COLO668 (cell line): ENCODE measurements around the gene CXCL16.
"Not testable (repeated sequence)": the region's sequence is repeated elsewhere in the genome, so short reads cannot be mapped to it uniquely, and the experiment has no call there.

Source experiments
- DNase-seq: peaks from one replicate; lab custom pipeline; 2025; ENCODE audit not compliant: unreplicated experiment; lab: John Stamatoyannopoulos, UW

CXCL16 gene

DNA sequence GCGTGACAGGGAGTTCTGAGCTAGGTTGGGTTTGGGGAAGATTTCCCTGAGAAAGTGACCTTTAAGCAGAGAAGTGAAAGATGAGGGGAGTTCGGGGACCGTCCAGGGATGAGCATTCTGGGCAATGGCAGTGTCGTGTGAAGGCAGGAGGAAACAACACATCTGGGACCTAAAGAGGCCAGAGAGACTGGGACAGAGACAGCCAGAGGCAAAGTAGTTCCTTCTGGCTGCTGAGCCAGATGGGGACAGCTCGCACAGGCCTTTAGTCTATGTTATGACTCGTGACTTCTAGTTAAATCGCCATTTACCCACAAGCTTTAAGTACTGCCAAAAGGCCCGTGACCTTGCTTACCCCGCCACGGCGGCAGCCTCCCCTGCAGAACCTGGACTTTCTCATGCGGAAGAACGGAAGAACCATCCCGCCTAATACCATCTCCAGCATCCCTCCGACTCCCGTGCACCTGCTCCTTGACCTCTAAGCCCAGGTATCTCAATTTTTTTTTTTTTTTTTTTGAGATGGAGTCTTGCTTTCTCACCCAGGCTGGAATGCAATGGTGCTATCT, 17.0 kb downstream of the CXCL16 start:
- no peak for DNase-seq

DNA sequence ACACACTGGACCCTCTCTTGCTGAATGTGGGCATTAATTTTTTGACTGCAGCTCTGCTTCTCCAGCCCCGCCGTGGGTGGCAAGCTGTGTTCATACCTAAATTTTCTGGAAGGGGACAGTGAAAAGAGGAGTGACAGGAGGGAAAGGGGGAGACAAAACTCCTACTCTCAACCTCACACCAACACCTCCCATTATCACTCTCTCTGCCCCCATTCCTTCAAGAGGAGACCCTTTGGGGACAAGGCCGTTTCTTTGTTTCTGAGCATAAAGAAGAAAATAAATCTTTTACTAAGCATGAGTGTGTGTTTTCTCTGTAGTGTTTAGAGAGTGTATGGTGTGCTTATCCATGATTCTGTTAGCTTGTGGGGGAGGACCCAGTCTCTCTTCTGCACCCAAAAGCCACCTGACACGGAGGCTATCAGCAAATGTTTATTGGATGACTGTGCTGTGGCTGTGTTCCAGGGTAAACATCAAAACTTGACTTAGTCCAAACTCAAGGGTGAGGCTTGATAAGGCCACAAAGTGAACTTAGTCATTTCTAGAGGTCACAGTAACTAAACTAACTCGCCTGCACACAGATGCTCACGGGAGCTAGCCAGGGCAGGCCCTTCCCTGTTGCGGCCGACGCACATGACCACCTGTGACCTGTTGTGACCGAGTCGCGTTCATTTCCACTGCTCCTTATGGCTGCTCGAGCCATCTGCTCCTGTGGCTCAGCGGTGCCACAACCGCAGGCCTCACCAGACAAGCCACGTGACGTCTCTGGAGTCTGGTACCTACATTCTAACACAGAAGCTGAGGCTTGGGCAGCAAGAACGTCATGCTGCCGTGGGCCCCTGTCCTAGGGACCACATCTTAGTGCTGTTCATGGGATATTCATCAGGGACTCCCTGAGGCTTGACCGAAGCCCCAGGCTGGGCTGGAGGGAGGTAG, 18.3 kb downstream of the CXCL16 start:
- DNase-seq = peak; percentile 50

DNA sequence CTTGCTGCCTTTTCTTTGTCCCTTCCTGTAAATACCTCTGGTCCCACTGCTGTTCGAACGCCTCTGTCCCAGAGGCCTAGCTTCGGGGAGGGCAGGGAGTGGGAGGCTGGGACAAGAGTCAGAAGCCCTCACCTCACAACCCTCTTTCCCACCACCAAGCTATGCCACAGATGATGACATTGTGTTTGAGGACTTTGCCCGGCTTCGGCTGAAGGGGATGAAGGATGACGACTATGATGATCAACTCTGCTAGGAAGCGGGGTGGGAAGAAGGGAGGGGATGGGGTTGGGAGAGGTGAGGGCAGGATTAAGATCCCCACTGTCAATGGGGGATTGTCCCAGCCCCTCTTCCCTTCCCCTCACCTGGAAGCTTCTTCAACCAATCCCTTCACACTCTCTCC, 18.9 kb downstream of the CXCL16 start:
- no peak for DNase-seq

DNA sequence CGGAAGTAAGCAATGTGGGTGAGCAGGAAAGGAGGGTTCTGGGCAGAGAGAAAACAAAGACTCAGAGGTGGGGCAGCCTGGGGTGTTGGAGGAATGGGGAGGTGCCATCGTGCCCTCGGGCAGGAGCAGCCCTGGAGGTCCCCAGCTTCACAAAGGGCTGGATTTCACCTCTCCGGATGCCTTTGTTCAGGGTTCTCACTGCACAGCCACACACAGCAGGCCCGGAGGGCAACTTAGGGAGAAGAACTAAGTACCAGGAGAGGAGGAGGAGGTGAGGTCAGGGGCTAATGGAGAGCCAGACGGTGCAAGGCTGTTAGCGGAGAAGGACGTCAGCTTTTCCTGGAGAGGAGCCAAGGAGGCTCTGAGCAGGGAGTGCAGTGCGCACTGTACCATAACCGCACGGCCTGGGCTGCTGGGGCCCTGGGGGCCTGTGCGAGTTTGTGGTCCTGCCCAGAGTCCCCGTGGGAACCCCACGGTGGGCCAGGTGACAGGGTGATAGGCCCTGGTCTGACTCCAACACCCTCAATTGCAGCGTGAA, 20.0 kb downstream of the CXCL16 start:
- DNase-seq = no peak

- DNase-seq = no peak
Measured at GRCh38 chr17:4719146-4719545, 20.6 kb downstream of the CXCL16 start.

DNA sequence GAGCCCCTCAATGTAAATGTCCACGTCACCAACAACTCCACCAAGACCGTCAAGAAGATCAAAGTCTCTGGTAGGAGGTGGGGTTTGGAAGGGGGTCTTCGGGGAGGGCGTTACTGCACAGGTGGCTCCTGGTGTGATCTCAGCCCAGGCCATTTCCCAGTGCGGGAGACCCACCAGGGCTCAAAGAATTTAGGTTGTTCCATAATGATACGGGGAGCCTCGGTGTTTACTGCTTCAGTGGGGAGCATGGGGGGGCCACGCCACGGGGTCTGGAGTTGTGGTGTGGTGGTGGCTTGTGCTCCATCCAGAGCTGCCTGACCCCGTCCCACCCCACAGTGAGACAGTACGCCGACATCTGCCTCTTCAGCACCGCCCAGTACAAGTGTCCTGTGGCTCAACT, 21.5 kb downstream of the CXCL16 start:
- no peak for DNase-seq

- DNase-seq = no peak
Measured at GRCh38 chr17:4717791-4718190, 21.9 kb downstream of the CXCL16 start.

DNA sequence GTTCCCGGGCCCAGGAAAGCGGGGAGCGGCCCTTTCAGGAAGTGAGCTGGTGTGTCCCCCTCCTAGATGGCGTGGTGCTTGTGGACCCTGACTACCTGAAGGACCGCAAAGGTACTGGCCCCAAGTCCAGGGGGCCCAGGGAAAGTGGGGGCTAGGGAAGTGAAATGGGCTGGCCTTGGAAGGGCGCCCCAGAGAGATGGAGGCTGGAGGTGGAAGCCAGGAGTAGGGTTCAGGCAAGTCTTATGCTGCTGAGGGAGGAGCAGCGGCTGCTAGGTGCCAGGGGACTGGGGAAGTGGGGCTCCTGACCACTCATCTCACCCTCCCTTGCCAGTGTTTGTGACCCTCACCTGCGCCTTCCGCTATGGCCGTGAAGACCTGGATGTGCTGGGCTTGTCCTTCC, 23.6 kb downstream of the CXCL16 start:
- no peak for DNase-seq

- DNase-seq = no peak
Measured at GRCh38 chr17:4715063-4715744, 24.5 kb downstream of the CXCL16 start.

GRCh38 chr17:4714340-4715062, 25.2 kb downstream of the CXCL16 start:
- DNase-seq = not testable (repeated sequence)

- DNase-seq = no peak
Measured at GRCh38 chr17:4712526-4712925, 27.2 kb downstream of the CXCL16 start.

DNA sequence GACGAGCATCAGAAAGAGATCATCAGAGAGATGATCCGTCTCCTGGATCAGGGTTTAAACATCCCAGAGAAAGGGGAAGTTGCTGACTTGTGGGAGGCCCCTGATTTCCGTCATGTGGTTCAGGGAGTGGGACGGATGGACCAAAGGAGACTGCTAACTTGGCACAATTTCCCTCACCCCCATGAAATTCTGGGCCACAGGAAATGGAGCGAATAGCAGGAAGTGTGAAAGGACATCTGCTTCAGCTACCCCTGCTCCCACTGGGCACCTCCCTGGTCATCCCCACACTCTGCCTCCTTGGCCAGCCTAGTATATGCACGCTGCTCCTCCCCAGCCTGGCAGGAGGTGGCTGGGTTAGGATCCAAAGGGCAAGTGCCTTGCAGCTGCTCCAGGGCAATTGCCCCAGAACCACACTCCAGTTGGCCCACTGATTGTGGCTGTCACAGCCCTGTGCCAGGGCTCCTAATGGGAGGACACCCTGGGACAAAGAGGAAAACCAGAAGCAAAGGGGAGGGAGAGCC, 28.0 kb downstream of the CXCL16 start:
- DNase-seq = peak; percentile 26

DNA sequence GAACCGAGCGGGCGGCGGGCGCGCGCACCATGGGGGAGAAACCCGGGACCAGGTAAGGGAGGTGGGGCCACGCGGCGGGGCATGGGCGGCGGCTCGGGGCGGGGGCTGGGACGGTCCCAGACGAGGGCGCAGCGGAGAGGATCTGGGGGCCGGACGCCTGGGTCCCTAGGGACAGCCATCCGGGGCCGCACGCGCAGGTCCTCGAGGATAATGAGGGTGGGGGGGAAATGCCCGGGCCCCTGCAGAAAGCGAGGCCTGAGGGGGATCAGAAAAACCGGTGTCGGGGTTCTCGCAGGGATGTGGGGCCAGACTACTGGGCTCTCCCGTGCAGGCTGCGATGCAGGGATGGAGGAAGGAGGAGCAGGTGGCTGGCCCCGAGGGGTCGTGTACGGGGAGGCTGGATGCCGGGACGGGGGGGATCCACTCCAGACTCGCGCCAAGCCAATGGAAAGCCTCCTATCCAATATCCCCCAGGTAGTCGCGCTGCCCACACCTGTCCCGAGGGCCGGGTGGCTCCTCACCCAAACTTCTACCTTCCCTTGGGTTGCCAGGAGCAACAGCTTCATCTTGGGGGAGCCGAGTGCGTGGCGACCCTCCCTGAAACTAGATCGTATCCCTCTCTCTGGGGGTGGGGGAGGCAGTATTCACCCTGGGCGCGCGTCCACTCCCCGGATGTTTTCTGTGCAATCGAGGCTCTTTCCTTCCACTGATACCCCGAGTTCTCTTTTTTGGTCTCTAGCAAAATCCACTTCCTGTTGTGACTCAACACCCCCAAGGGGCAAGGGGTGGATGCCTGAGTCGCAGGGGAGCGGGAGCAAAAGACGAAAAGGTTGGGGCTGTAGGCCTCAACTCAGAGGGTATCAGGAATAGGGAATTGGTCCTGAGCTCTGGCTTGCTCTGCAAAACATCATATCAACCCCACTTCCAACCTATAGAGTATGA, 28.8 kb downstream of the CXCL16 start:
- DNase-seq = peak; percentile 27

- peak; percentile 97 for DNase-seq
Measured at GRCh38 chr17:4709794-4710692, 29.7 kb downstream of the CXCL16 start, which contains the start of gene ARRB2. ARRB2 (plus strand) TSS chr17:4710632; CDS start chr17:4710722, 90 bp downstream.

DNA sequence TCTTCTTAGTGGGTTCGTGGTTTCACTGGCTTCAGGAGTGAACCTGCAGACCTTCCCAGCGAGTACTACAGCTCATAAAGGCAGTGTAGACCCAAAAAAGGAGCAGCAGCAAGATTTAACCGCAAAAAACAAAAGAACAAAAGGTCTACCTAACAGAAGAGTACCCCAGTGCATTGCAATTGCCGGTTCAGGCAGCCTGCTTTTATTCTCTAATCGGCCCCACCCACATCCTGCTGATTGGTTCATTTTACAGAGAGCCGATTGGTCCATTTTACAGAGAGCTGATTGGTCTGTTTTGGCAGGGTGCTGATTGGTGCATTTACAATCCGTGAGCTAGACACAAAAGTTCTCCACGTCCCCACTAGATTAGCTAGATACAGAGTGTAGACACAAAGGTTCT, 31.3 kb downstream of the CXCL16 start:
- DNase-seq = peak; percentile 11

GRCh38 chr17:4706121-4706520, 33.6 kb downstream of the CXCL16 start:
- no peak for DNase-seq

GRCh38 chr17:4704991-4705390, 34.7 kb downstream of the CXCL16 start:
- DNase-seq = no peak

DNA sequence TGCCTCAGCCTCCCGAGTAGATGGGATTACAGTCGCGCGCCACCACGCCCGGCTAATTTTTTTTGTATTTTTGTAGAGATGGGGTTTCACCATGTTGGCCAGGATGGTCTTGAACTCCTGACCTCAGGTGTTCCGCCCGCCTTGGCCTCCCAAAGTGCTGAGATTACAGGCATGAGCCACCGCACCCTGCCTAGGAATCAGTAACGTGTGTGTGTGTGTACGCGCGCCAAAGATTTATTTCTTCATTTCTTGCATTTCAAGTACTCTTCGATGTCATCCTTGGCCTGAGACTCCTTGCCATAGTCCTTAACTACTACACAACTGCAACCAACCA, 35.2 kb downstream of the CXCL16 start:
- DNase-seq = not testable (repeated sequence)

- no peak for DNase-seq
Measured at GRCh38 chr17:4703330-4703691, 36.4 kb downstream of the CXCL16 start.
